ENCODE results near the gene RORC. TPM values are rescaled to one million over a fixed set of nuclear protein-coding genes. Genes with fewer than 3 reads are reported as not detected.

RORC gene
- total and polyA plus RNA-seq, 8 donors, result 1.4 to 28.1 (median 13.0) TPM

- WGBS, 5 donors, result 48 to 68% (median 65%) methylated on average over 10 to 11 of the region's 11 CpGs
- Histone ChIP-seq H3K27me3 (peaks cover 0 to 52% (median 0%) of the 10 kb centered on the region in 3 donors), H3K4me3 (no peak overlapping the region), H3K9me3 (no peaks in the 10 kb centered on the region), H3K36me3 (no peaks in the 10 kb centered on the region), H3K27ac (no peak overlapping the region), H3K4me1 (peaks cover 0 to 8% (median 2%) of the 10 kb centered on the region in 4 donors)
- DNase-seq, result peak; percentile 17 to 50
- intact Hi-C loops (cut with DNase I; ENCODE audit: low total_unique reads), result no loop called here
- TF ChIP-seq, protein P1, sequence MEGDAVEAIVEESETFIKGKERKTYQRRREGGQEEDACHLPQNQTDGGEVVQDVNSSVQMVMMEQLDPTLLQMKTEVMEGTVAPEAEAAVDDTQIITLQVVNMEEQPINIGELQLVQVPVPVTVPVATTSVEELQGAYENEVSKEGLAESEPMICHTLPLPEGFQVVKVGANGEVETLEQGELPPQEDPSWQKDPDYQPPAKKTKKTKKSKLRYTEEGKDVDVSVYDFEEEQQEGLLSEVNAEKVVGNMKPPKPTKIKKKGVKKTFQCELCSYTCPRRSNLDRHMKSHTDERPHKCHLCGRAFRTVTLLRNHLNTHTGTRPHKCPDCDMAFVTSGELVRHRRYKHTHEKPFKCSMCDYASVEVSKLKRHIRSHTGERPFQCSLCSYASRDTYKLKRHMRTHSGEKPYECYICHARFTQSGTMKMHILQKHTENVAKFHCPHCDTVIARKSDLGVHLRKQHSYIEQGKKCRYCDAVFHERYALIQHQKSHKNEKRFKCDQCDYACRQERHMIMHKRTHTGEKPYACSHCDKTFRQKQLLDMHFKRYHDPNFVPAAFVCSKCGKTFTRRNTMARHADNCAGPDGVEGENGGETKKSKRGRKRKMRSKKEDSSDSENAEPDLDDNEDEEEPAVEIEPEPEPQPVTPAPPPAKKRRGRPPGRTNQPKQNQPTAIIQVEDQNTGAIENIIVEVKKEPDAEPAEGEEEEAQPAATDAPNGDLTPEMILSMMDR (IDR thresholded peaks at IDR 0.05), result no peak
- TF ChIP-seq POLR2A (IDR thresholded peaks at IDR 0.05) (no peak), POLR2AphosphoS5 (IDR thresholded peaks at IDR 0.05) (no peak), EP300 (IDR thresholded peaks at IDR 0.05) (no peak)
These were observed 16.4 kb upstream of the RORC start for GRCh38 chr1:151847867-151848596.

DNA sequence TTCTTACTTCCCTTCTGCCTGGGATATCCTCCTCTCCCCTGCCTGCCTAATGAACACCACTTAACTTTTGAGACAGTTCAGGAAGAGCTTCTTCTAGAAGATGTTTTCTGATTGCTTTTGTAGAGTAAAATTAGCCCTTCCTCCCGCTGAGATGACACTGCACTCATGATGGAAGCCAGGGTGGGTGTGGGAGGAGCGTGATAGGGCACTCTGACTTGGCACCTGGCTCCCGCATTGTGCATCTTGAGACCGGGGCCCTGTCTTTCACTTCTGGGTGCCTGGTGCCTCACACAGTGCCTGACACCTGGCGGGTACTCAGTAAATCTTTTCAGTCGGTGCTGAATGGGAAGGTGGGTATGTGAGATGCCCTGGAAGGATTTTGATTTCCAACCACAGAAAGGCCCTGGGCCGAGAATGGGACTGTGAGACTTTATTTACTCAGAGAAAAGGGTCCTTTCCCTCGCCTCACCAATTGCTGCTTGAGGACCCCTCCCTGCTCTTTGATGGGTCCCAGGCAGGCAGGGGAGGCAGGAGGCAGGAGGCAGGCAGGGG lies 15.2 kb upstream of the RORC start:
- intact Hi-C loops (cut with DNase I; ENCODE audit: low total_unique reads), result no loop called here
- H3K27ac ChIP-seq, result no peak overlapping the region
- WGBS, 5 donors, result 88 to 94% (median 93%) methylated on average over 8 of the region's 8 CpGs
- peaks cover 0 to 8% (median 2%) of the 10 kb centered on the region in 4 donors for H3K4me1 ChIP-seq
- no peak overlapping the region for H3K4me3 ChIP-seq
- H3K9me3 ChIP-seq, result no peaks in the 10 kb centered on the region
- TF ChIP-seq POLR2AphosphoS5 (IDR thresholded peaks at IDR 0.05), result no peak
- TF ChIP-seq POLR2A (IDR thresholded peaks at IDR 0.05), result no peak
- TF ChIP-seq, protein P1 (IDR thresholded peaks at IDR 0.05), result no peak
- no peak for TF ChIP-seq EP300 (IDR thresholded peaks at IDR 0.05)
- H3K27me3 ChIP-seq, result peaks cover 0 to 40% (median 0%) of the 10 kb centered on the region in 3 donors
- no peaks in the 10 kb centered on the region for H3K36me3 ChIP-seq
- no peak for DNase-seq

GRCh38 chr1:151846062-151846568 lies 14.5 kb upstream of the RORC start:
- peaks cover 0 to 40% (median 0%) of the 10 kb centered on the region in 3 donors for H3K27me3 ChIP-seq
- TF ChIP-seq EP300 (IDR thresholded peaks at IDR 0.05), result no peak
- TF ChIP-seq POLR2AphosphoS5 (IDR thresholded peaks at IDR 0.05), result no peak
- no peak for TF ChIP-seq POLR2A (IDR thresholded peaks at IDR 0.05)
- TF ChIP-seq, protein P1 (IDR thresholded peaks at IDR 0.05), result no peak
- no peak overlapping the region for H3K4me3 ChIP-seq
- H3K9me3 ChIP-seq, result no peaks in the 10 kb centered on the region
- no peak overlapping the region for H3K27ac ChIP-seq
- no peaks in the 10 kb centered on the region for H3K36me3 ChIP-seq
- intact Hi-C loops (cut with DNase I; ENCODE audit: low total_unique reads), result no loop called here
- WGBS, 5 donors, result 28 to 50% (median 38%) methylated on average over 6 of the region's 6 CpGs
- no peak for DNase-seq
- H3K4me1 ChIP-seq, result peaks cover 0 to 8% (median 2%) of the 10 kb centered on the region in 4 donors

DNA sequence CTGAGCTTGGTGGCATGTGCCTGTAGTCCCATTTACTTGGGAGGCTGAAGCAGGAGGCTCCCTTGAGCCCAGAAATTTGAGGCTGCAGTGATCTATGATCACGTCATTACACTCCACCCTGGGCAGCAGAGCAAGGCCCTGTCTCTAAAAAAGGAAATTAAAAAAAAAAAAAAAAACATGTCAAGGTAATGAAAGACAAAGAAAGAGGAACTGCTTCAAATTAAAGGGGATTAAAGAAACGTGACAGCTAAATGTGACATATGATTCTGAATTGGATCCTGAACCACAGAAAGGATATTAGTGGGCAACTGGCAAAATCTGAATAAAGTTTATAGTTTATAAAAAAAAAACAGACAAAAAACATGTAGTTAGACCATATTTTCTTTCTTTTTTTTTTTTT lies 11.8 kb upstream of the RORC start:
- TF ChIP-seq POLR2A (IDR thresholded peaks at IDR 0.05) (no peak), EP300 (IDR thresholded peaks at IDR 0.05) (no peak), POLR2AphosphoS5 (IDR thresholded peaks at IDR 0.05) (no peak)
- TF ChIP-seq, protein P1 (IDR thresholded peaks at IDR 0.05), result no peak
- intact Hi-C loops (cut with DNase I; ENCODE audit: low total_unique reads), result no loop called here
- H3K27ac ChIP-seq, result no peak overlapping the region
- no peaks in the 10 kb centered on the region for H3K36me3 ChIP-seq
- DNase-seq, result no peak
- WGBS, 5 donors, result 79 to 87% (median 85%) methylated on average over 2 of the region's 2 CpGs
- H3K4me3 ChIP-seq, result no peak overlapping the region
- no peaks in the 10 kb centered on the region for H3K9me3 ChIP-seq
- peaks cover 14 to 28% (median 24%) of the 10 kb centered on the region in 4 donors for H3K4me1 ChIP-seq
- peaks cover 0 to 47% (median 15%) of the 10 kb centered on the region in 3 donors for H3K27me3 ChIP-seq

Measured in stomach (tissue), 9 donors.